Heart left ventricle (tissue), 13 donors: ENCODE results near the gene PEAR1.

Experiments
- POLR2A ChIP-seq, 2 donors: fragments of 450-650 bp; IDR thresholded peaks; one replicate each; pipeline ENCODE4 v1.6.1; 2017; ENCODE audit warnings: antibody characterized with exemption in 2 of 2, mild to moderate bottlenecking in 2 of 2, moderate library complexity in 2 of 2
- TF ChIP-seq, protein P1 (sequence below), 12 donors: fragments of 200-600 bp; sonication (generic) in 4 of 12; IDR thresholded peaks; one replicate each; pipeline versions ENCODE4 v1.5.0 to v1.8.0; 2018 to 2022; ENCODE audit warnings: antibody characterized with exemption in 12 of 12, mild to moderate bottlenecking in 5 of 12
- donor health status: ischemic (EF 13 %, LVEDD 7.1; RV severe dilation, severe dysfunction).
- donor health status: DM: no; HTN: yes; CAD: no.
- donor health status: DM: no; HTN: no; CAD: no.
- donor health status: ischemic (EF 25% LVEDD 6.9; RV normal size, moderate dysfunction).
- donor health status: ischemic (EF 25% LVEDD 5.7; RV mildly dilated, moderate dysfunction).
- donor health status: ischemic (EF 35%, LVEDD 5.7; RV mildly dilated, moderate dysfunction).
- donor health status: nonischemic (EF 11% LVEDD 7.7; RV severe dilation, severe dysfunction).
- donor health status: DM: yes; HTN: yes; CAD: no.
- donor health status: PGD.
- donor health status: ischemic (EF 29% LVEDD 5.4; RV normal size, mild dysfunction).
- donor health status: nonischemic (EF 23%, LVEDD 6.1; RV moderate dilation, normal function).

DNA sequence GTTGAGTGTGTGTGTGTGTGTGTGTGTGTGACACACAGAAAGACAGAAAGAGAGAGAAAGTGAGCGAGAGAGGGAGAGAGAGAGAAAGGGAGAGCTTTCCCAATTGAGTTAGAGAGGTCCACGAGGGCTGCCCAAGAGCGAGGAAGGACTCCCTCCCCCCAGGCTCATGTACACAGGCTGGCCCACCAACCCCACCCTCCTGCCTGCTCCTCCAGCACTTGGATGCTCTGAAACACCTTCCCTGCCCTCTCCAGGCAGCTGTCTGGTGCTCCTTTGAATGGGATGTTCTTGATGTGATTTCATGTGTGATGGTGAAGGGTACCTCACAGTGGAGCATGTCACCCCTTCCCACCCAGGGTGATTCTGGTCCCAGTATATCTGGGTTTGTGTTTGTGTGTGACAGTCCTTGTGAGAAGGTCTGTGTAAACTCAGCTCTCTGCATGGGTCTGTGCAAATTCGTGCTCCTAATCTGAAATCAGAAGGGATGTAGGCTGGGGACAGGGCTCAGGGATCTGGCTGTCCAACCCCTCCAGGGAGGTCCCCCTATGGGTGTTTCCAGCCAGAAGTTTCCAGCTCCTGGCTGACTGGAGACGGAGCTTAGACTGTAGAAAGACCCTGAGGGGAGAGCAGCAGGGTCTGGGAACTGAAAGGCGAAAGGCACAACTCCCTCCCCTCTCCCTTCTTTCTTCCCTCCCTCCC is 6.8 kb upstream of the PEAR1 start:
- TF ChIP-seq, protein P1, sequence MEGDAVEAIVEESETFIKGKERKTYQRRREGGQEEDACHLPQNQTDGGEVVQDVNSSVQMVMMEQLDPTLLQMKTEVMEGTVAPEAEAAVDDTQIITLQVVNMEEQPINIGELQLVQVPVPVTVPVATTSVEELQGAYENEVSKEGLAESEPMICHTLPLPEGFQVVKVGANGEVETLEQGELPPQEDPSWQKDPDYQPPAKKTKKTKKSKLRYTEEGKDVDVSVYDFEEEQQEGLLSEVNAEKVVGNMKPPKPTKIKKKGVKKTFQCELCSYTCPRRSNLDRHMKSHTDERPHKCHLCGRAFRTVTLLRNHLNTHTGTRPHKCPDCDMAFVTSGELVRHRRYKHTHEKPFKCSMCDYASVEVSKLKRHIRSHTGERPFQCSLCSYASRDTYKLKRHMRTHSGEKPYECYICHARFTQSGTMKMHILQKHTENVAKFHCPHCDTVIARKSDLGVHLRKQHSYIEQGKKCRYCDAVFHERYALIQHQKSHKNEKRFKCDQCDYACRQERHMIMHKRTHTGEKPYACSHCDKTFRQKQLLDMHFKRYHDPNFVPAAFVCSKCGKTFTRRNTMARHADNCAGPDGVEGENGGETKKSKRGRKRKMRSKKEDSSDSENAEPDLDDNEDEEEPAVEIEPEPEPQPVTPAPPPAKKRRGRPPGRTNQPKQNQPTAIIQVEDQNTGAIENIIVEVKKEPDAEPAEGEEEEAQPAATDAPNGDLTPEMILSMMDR (IDR thresholded peaks at IDR 0.05) = no peak
- no peak for TF ChIP-seq POLR2A (IDR thresholded peaks at IDR 0.05)
